Ascending aorta (tissue), 2 donors: ENCODE data around the gene LYRM1. TPM values are rescaled to one million over a fixed set of nuclear protein-coding genes. Genes with fewer than 3 reads are reported as not detected.
A peak's percentile ranks its signal among the peaks of the same experiment; 100 is the strongest.

ENCODE experiments used
- DNase-seq, 2 donors: peaks; one replicate each; pipeline ENCODE4 v3.0.0-alpha.2; 2019; ENCODE audit warnings: low spot score in 2 of 2
- H3K27ac ChIP-seq, 2 donors: fragments of 200-600 bp; sonication (generic); one replicate each; pipeline ENCODE4 v1.5.1; 2016 to 2017; ENCODE audit warnings: mild to moderate bottlenecking in 1 of 2
- H3K27me3 ChIP-seq: fragments of 200-600 bp; sonication (generic); one replicate; pipeline ENCODE4 v1.5.1; 2017
- H3K36me3 ChIP-seq, 2 donors: fragments of 200-600 bp; sonication (generic); one replicate each; pipeline ENCODE4 v1.5.1; 2016
- H3K4me1 ChIP-seq, 2 donors: fragments of 200-600 bp; sonication (generic); one replicate each; pipeline ENCODE4 v1.5.1; 2016 to 2017; ENCODE audit warnings: mild to moderate bottlenecking in 1 of 2
- H3K4me3 ChIP-seq, 2 donors: fragments of 200-600 bp; sonication (generic); one replicate each; pipeline ENCODE4 v1.5.1; 2016 to 2017; ENCODE audit warnings: mild to moderate bottlenecking in 1 of 2
- H3K9me3 ChIP-seq, 2 donors: fragments of 200-600 bp; sonication (generic); one replicate each; pipeline ENCODE4 v1.5.1; 2016
- CTCF ChIP-seq, 3 experiments: fragments of 200-600 bp in 2 of 3; fragments of 450-650 bp in 1 of 3; sonication (generic) in 2 of 3; IDR thresholded peaks; one replicate each; pipeline ENCODE4 v1.5.1; 2016 to 2019; ENCODE audit warnings: antibody characterized with exemption in 3 of 3, mild to moderate bottlenecking in 1 of 3, moderate library complexity in 1 of 3
- intact Hi-C: fragments of 100-400 bp; cut with DNase I; formaldehyde crosslinking; loops from one replicate; pipeline ENCODE4 v1.15.1; 2023
- total RNA-seq: library from RNA; depleted of rRNA; stranded (reverse); fragments of >200 nt; gene quantifications from one replicate; pipeline ENCODE4 v1.1.0, GENCODE V29; 2016

LYRM1 gene
- total RNA-seq, 1 donor from 2014 or later: 3.9 TPM

GRCh38 chr16:20867585-20867984 is 33.0 kb upstream of the LYRM1 start:
- H3K27me3 ChIP-seq: no peaks in the 10 kb centered on the region
- H3K4me3 ChIP-seq: peak overlapping the region; percentile 13 to 44
- H3K27ac ChIP-seq: peak overlapping the region; percentile 81 to 82
- peaks cover 39 to 83% of the 10 kb centered on the region in 2 donors for H3K4me1 ChIP-seq
- no peak for DNase-seq
- H3K9me3 ChIP-seq: no peaks in the 10 kb centered on the region
- intact Hi-C loops: loop anchor here (2.0 to 5.0 kb wide), 2 partner anchors 17 to 85 kb away; no protein-coding TSS in a partner anchor
- no peak for TF ChIP-seq CTCF (IDR thresholded peaks at IDR 0.05)
- H3K36me3 ChIP-seq: no peaks in the 10 kb centered on the region

GRCh38 chr16:20868890-20869289 is 31.7 kb upstream of the LYRM1 start:
- H3K9me3 ChIP-seq: no peaks in the 10 kb centered on the region
- peak overlapping the region in 1 of 2 donors; percentile 44 for H3K4me3 ChIP-seq
- peak overlapping the region; percentile 81 to 82 for H3K27ac ChIP-seq
- intact Hi-C loops: loop anchor here (5.0 kb wide), 1 partner anchor 83 kb away; no protein-coding TSS in a partner anchor
- DNase-seq: peak in 1 of 2 donors; percentile 90
- no peak for TF ChIP-seq CTCF (IDR thresholded peaks at IDR 0.05)
- H3K27me3 ChIP-seq: no peaks in the 10 kb centered on the region
- no peaks in the 10 kb centered on the region for H3K36me3 ChIP-seq
- peaks cover 39 to 88% of the 10 kb centered on the region in 2 donors for H3K4me1 ChIP-seq

- Histone ChIP-seq H3K36me3 (no peaks in the 10 kb centered on the region), H3K4me1 (peaks cover 39 to 94% of the 10 kb centered on the region in 2 donors), H3K4me3 (peak overlapping the region in 1 of 2 donors; percentile 1), H3K27ac (peak overlapping the region; percentile 81 to 82), H3K9me3 (no peaks in the 10 kb centered on the region), H3K27me3 (no peaks in the 10 kb centered on the region)
- DNase-seq: no peak
- no peak for TF ChIP-seq CTCF (IDR thresholded peaks at IDR 0.05)
- intact Hi-C loops: no loop called here
These were observed 30.3 kb upstream of the LYRM1 start for GRCh38 chr16:20870122-20870820.

- Histone ChIP-seq H3K27me3 (no peaks in the 10 kb centered on the region), H3K4me1 (peaks cover 32 to 89% of the 10 kb centered on the region in 2 donors), H3K36me3 (no peaks in the 10 kb centered on the region), H3K4me3 (peak overlapping the region in 1 of 2 donors; percentile 1), H3K27ac (peak overlapping the region; percentile 81 to 82), H3K9me3 (no peaks in the 10 kb centered on the region)
- DNase-seq: no peak
- no peak for TF ChIP-seq CTCF (IDR thresholded peaks at IDR 0.05)
- intact Hi-C loops: no loop called here
These were observed 29.3 kb upstream of the LYRM1 start for GRCh38 chr16:20871258-20871657.

- intact Hi-C loops: no loop called here
- Histone ChIP-seq H3K36me3 (no peaks in the 10 kb centered on the region), H3K4me3 (no peak overlapping the region), H3K27me3 (no peaks in the 10 kb centered on the region), H3K9me3 (no peaks in the 10 kb centered on the region), H3K27ac (peak overlapping the region; percentile 81 to 82), H3K4me1 (peaks cover 24 to 81% of the 10 kb centered on the region in 2 donors)
- no peak for DNase-seq
- no peak for TF ChIP-seq CTCF (IDR thresholded peaks at IDR 0.05)
These were observed 28.4 kb upstream of the LYRM1 start for GRCh38 chr16:20871941-20872815.
